CD8-positive, alpha-beta memory T cell (primary cell): ENCODE measurements around the gene ALDH5A1. TPM values are rescaled to one million over a fixed set of nuclear protein-coding genes. Genes with fewer than 3 reads are reported as not detected.
"Not testable (repeated sequence)": the region's sequence is repeated elsewhere in the genome, so short reads cannot be mapped to it uniquely, and the experiment has no call there.

Experiments
- CTCF ChIA-PET: fragments of 350-600 bp; sonication (Branson Sonifier 250); formaldehyde crosslinking; loops from one replicate; lab custom pipeline; 2021; ENCODE audit warnings: antibody characterized with exemption; lab: Charles Lee
- POLR2A ChIA-PET: fragments of 350-600 bp; sonication (Branson Sonifier 250); formaldehyde crosslinking; loops from one replicate; lab custom pipeline; 2021; ENCODE audit warnings: antibody characterized with exemption; lab: Charles Lee
- DNase-seq, 5 donors: peaks; one replicate each; pipeline versions ENCODE4 v3.0.0 to v3.0.0-alpha.2; 2020 to 2022; ENCODE audit warnings: mixed read lengths in 1 of 5
- H3K27ac ChIP-seq: one replicate; pipeline ENCODE4 v1.7.0; 2013; ENCODE audit warnings: low read depth, mild to moderate bottlenecking, low read length, moderate library complexity
- H3K27me3 ChIP-seq: 2 replicates; pipeline ENCODE4 v1.7.0; 2013; ENCODE audit warnings: low read length, mild to moderate bottlenecking; ENCODE audit not compliant: insufficient read depth, poor library complexity, severe bottlenecking
- H3K36me3 ChIP-seq: 2 replicates; pipeline ENCODE4 v1.7.0; 2013; ENCODE audit warnings: mild to moderate bottlenecking, low read length, moderate library complexity; ENCODE audit not compliant: insufficient read depth
- H3K4me1 ChIP-seq: 2 replicates; pipeline ENCODE4 v1.7.0; 2013; ENCODE audit warnings: mild to moderate bottlenecking, low read length, moderate library complexity; ENCODE audit not compliant: insufficient read depth
- H3K4me3 ChIP-seq: 2 replicates; pipeline ENCODE4 v1.7.0; 2013; ENCODE audit warnings: mild to moderate bottlenecking, low read length
- H3K9me3 ChIP-seq: 2 replicates; pipeline ENCODE4 v1.7.0; 2013; ENCODE audit warnings: mild to moderate bottlenecking, low read length
- H3K27ac Mint-ChIP-seq, 8 donors: one replicate each; pipeline ENCODE4 v1.8.0; 2020 to 2021; ENCODE audit warnings: mixed read lengths in 8 of 8, mild to moderate bottlenecking in 6 of 8, inconsistent platforms in 3 of 8, moderate library complexity in 3 of 8
- H3K27me3 Mint-ChIP-seq, 2 donors: one replicate each; pipeline ENCODE4 v1.8.0; 2020 to 2021; ENCODE audit warnings: mixed read lengths in 2 of 2, mild to moderate bottlenecking in 1 of 2, moderate library complexity in 1 of 2
- H3K36me3 Mint-ChIP-seq, 3 donors: one replicate each; pipeline ENCODE4 v1.8.0; 2020 to 2021; ENCODE audit warnings: mixed read lengths in 3 of 3, inconsistent platforms in 1 of 3, mild to moderate bottlenecking in 1 of 3
- H3K4me1 Mint-ChIP-seq, 3 donors: one replicate each; pipeline ENCODE4 v1.8.0; 2020 to 2021; ENCODE audit warnings: mixed read lengths in 3 of 3, inconsistent platforms in 1 of 3, mild to moderate bottlenecking in 1 of 3
- H3K4me3 Mint-ChIP-seq, 7 donors: one replicate each; pipeline ENCODE4 v1.8.0; 2020 to 2021; ENCODE audit warnings: mixed read lengths in 7 of 7, mild to moderate bottlenecking in 6 of 7, moderate library complexity in 4 of 7, inconsistent platforms in 2 of 7
- H3K9me3 Mint-ChIP-seq, 5 donors: one replicate each; pipeline ENCODE4 v1.8.0; 2020 to 2022; ENCODE audit warnings: mixed read lengths in 5 of 5, mild to moderate bottlenecking in 3 of 5, moderate library complexity in 2 of 5, inconsistent platforms in 1 of 5
- polyA plus RNA-seq: library from polyadenylated mRNA; unstranded; fragments of 300-500 nt; fragmentation: Illumina TruSeq; gene quantifications from one replicate; pipeline ENCODE4 v1.2.3, GENCODE V29; 2021
- total RNA-seq, 2 experiments: library from RNA; stranded (reverse); gene quantifications; one replicate each; pipeline ENCODE4 v1.2.3, GENCODE V29; 2021

Gene ALDH5A1
- total and polyA plus RNA-seq, 3 experiments from 2014 or later, result 11.8 to 15.4 (median 13.2) TPM

- H3K9me3 Mint-ChIP-seq, result peaks cover 0 to 4% (median 0%) of the 10 kb centered on the region in 5 donors
Measured at GRCh38 chr6:24501914-24502313, 7.1 kb downstream of the ALDH5A1 start.

GRCh38 chr6:24504287-24504648 lies 9.5 kb downstream of the ALDH5A1 start:
- Mint-ChIP-seq H3K9me3 (peaks cover 0 to 4% (median 0%) of the 10 kb centered on the region in 5 donors), H3K4me1 (peaks cover 0 to 7% (median 5%) of the 10 kb centered on the region in 3 donors), H3K4me3 (no peak overlapping the region), H3K36me3 (peaks cover 32 to 58% (median 36%) of the 10 kb centered on the region in 3 donors), H3K27me3 (peaks cover 0 to 2% of the 10 kb centered on the region in 2 donors), H3K27ac (no peak overlapping the region)
- Histone ChIP-seq H3K4me1 (no peaks in the 10 kb centered on the region), H3K36me3 (peaks cover 4% of the 10 kb centered on the region), H3K4me3 (no peak overlapping the region), H3K9me3 (no peaks in the 10 kb centered on the region), H3K27me3 (no peaks in the 10 kb centered on the region), H3K27ac (no peak overlapping the region)
- ChIA-PET POLR2A (no interaction called here), CTCF (no interaction called here)
- no peak for DNase-seq

More at GRCh38 chr6:24501914-24502313, 7.1 kb downstream of the ALDH5A1 start:
- ChIA-PET CTCF (interaction anchor here (1.7 kb wide), 1 partner anchor 10 kb away, joined by 5 read pairs; no protein-coding TSS in a partner anchor), POLR2A (no interaction called here)
- H3K9me3 ChIP-seq, result no peaks in the 10 kb centered on the region
- Mint-ChIP-seq H3K4me1 (peaks cover 0 to 8% (median 0%) of the 10 kb centered on the region in 3 donors), H3K4me3 (no peak overlapping the region), H3K27ac (no peak overlapping the region), H3K27me3 (peaks cover 0 to 2% of the 10 kb centered on the region in 2 donors), H3K36me3 (peaks cover 22 to 43% (median 23%) of the 10 kb centered on the region in 3 donors)
- H3K36me3 ChIP-seq, result peaks cover 4% of the 10 kb centered on the region
- no peaks in the 10 kb centered on the region for H3K4me1 ChIP-seq
- no peak overlapping the region for H3K4me3 ChIP-seq
- no peaks in the 10 kb centered on the region for H3K27me3 ChIP-seq
- H3K27ac ChIP-seq, result no peak overlapping the region
- DNase-seq, result no peak

GRCh38 chr6:24504649-24505586 lies 10.1 kb downstream of the ALDH5A1 start:
- H3K36me3 ChIP-seq, result peaks cover 4% of the 10 kb centered on the region
- ChIA-PET POLR2A (no interaction called here), CTCF (no interaction called here)
- Mint-ChIP-seq H3K27ac (no peak overlapping the region), H3K36me3 (peaks cover 38 to 64% (median 42%) of the 10 kb centered on the region in 3 donors), H3K9me3 (peaks cover 0 to 4% (median 0%) of the 10 kb centered on the region in 5 donors), H3K27me3 (peaks cover 0 to 2% of the 10 kb centered on the region in 2 donors), H3K4me1 (peaks cover 0 to 11% (median 10%) of the 10 kb centered on the region in 3 donors), H3K4me3 (no peak overlapping the region)
- H3K9me3 ChIP-seq, result no peaks in the 10 kb centered on the region
- no peaks in the 10 kb centered on the region for H3K27me3 ChIP-seq
- H3K27ac ChIP-seq, result no peak overlapping the region
- no peak for DNase-seq
- no peaks in the 10 kb centered on the region for H3K4me1 ChIP-seq
- H3K4me3 ChIP-seq, result no peak overlapping the region

GRCh38 chr6:24506814-24507520 lies 12.2 kb downstream of the ALDH5A1 start:
- no peak overlapping the region for H3K27ac ChIP-seq
- Mint-ChIP-seq H3K27ac (no peak overlapping the region), H3K36me3 (peaks cover 43 to 80% (median 52%) of the 10 kb centered on the region in 3 donors), H3K9me3 (peaks cover 0 to 4% (median 0%) of the 10 kb centered on the region in 5 donors), H3K4me1 (peaks cover 0 to 16% (median 7%) of the 10 kb centered on the region in 3 donors), H3K27me3 (peaks cover 0 to 2% of the 10 kb centered on the region in 2 donors), H3K4me3 (no peak overlapping the region)
- H3K9me3 ChIP-seq, result no peaks in the 10 kb centered on the region
- peaks cover 8% of the 10 kb centered on the region for H3K36me3 ChIP-seq
- POLR2A ChIA-PET, result no interaction called here
- H3K4me3 ChIP-seq, result no peak overlapping the region
- CTCF ChIA-PET, result no interaction called here
- DNase-seq, result no peak
- no peaks in the 10 kb centered on the region for H3K27me3 ChIP-seq
- no peaks in the 10 kb centered on the region for H3K4me1 ChIP-seq

GRCh38 chr6:24511976-24512375 lies 17.2 kb downstream of the ALDH5A1 start:
- H3K9me3 ChIP-seq, H3K27ac ChIP-seq, H3K27me3 ChIP-seq, DNase-seq, H3K4me3 Mint-ChIP-seq, H3K4me1 ChIP-seq, H3K4me3 ChIP-seq, POLR2A ChIA-PET, H3K36me3 ChIP-seq, H3K9me3 Mint-ChIP-seq, H3K27me3 Mint-ChIP-seq: not testable (repeated sequence)
- peaks cover 36 to 75% (median 42%) of the 10 kb centered on the region in 3 donors for H3K36me3 Mint-ChIP-seq
- H3K4me1 Mint-ChIP-seq, result peaks cover 0 to 16% (median 7%) of the 10 kb centered on the region in 3 donors
- peak overlapping the region in 1 of 8 donors; percentile 47 for H3K27ac Mint-ChIP-seq
- CTCF ChIA-PET, result interaction anchor here (0.8 kb wide), 1 partner anchor 17 kb away, joined by 3 read pairs; the partner anchor contains the start of gene ALDH5A1

- Histone ChIP-seq H3K9me3 (no peaks in the 10 kb centered on the region), H3K36me3 (peaks cover 5% of the 10 kb centered on the region), H3K27me3 (no peaks in the 10 kb centered on the region), H3K4me3 (no peak overlapping the region), H3K4me1 (no peaks in the 10 kb centered on the region), H3K27ac (no peak overlapping the region)
- DNase-seq, result no peak
- H3K27me3 Mint-ChIP-seq, result no peaks in the 10 kb centered on the region
- ChIA-PET CTCF (interaction anchor here (1.4 to 1.6 kb wide), 2 partner anchors 9 to 19 kb away, joined by 3 to 5 read pairs; partner anchors contain the start of gene ALDH5A1), POLR2A (no interaction called here)
- H3K36me3 Mint-ChIP-seq, result peaks cover 23 to 76% (median 34%) of the 10 kb centered on the region in 3 donors
- no peak overlapping the region for H3K4me3 Mint-ChIP-seq
- H3K27ac Mint-ChIP-seq, result no peak overlapping the region
- peaks cover 0 to 16% (median 7%) of the 10 kb centered on the region in 3 donors for H3K4me1 Mint-ChIP-seq
- H3K9me3 Mint-ChIP-seq, result peaks cover 0 to 2% (median 0%) of the 10 kb centered on the region in 5 donors
Measured at GRCh38 chr6:24513602-24514001, 18.8 kb downstream of the ALDH5A1 start.

GRCh38 chr6:24517659-24518543 lies 23.1 kb downstream of the ALDH5A1 start:
- H3K36me3 ChIP-seq, result no peaks in the 10 kb centered on the region
- no peaks in the 10 kb centered on the region for H3K4me1 ChIP-seq
- Mint-ChIP-seq H3K4me3 (no peak overlapping the region), H3K9me3 (no peaks in the 10 kb centered on the region), H3K27ac (peak overlapping the region in 1 of 8 donors; percentile 32), H3K36me3 (peaks cover 6 to 48% (median 12%) of the 10 kb centered on the region in 3 donors), H3K4me1 (no peaks in the 10 kb centered on the region), H3K27me3 (no peaks in the 10 kb centered on the region)
- DNase-seq, result no peak
- POLR2A ChIA-PET, result no interaction called here
- H3K9me3 ChIP-seq, result no peaks in the 10 kb centered on the region
- H3K4me3 ChIP-seq, result no peak overlapping the region
- no peak overlapping the region for H3K27ac ChIP-seq
- H3K27me3 ChIP-seq, result no peaks in the 10 kb centered on the region
- CTCF ChIA-PET, result no interaction called here
